Gastrocnemius medialis (tissue), 4 donors: ENCODE data around the gene PDE3B.

Source experiments
- POLR2A ChIP-seq, 2 donors: fragments of 450-650 bp; IDR thresholded peaks; one replicate each; pipeline ENCODE4 v1.6.1; 2017; ENCODE audit warnings: antibody characterized with exemption in 2 of 2, mild to moderate bottlenecking in 2 of 2, moderate library complexity in 2 of 2
- TF ChIP-seq, protein P1 (sequence below), 5 experiments: fragments of 450-650 bp in 3 of 5; fragments of 200-600 bp in 2 of 5; sonication (generic) in 2 of 5; IDR thresholded peaks in 4 of 5; conservative IDR thresholded peaks in 1 of 5; 1 replicate in 4 of 5; 2 replicates in 1 of 5; pipeline ENCODE4 v1.5.1; 2016 to 2019; ENCODE audit warnings: antibody characterized with exemption in 5 of 5, mild to moderate bottlenecking in 3 of 5, moderate library complexity in 3 of 5

DNA sequence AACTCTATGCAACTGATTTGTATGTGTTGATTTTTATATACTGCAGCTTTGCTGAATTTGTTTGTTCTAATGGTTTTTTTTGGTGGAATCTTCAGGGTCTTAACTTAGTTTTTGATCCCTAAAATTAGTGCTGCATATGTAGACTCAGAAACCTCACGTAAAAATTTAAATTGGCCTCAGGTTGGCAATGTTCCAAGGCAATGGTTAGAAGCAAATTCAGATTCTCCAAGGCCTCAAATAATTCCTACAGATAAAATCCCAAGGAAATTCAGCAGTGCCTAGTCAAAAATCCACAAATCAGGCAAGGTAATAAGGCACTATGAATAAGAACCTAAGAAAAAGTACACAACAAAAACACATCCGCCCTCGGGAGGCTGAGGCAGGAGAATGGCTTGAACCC, 9.5 kb downstream of the PDE3B start:
- TF ChIP-seq, protein P1, sequence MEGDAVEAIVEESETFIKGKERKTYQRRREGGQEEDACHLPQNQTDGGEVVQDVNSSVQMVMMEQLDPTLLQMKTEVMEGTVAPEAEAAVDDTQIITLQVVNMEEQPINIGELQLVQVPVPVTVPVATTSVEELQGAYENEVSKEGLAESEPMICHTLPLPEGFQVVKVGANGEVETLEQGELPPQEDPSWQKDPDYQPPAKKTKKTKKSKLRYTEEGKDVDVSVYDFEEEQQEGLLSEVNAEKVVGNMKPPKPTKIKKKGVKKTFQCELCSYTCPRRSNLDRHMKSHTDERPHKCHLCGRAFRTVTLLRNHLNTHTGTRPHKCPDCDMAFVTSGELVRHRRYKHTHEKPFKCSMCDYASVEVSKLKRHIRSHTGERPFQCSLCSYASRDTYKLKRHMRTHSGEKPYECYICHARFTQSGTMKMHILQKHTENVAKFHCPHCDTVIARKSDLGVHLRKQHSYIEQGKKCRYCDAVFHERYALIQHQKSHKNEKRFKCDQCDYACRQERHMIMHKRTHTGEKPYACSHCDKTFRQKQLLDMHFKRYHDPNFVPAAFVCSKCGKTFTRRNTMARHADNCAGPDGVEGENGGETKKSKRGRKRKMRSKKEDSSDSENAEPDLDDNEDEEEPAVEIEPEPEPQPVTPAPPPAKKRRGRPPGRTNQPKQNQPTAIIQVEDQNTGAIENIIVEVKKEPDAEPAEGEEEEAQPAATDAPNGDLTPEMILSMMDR (IDR thresholded peaks at IDR 0.05 in 4 of 5, conservative IDR thresholded peaks at IDR 0.05 in 1 of 5) = no peak
- TF ChIP-seq POLR2A (IDR thresholded peaks at IDR 0.05) = no peak
